ENCODE measurements around the gene MYCBP2.

The MYCBP2 gene

GRCh38 chr13:77313923-77314322, 13.0 kb downstream of the MYCBP2 start:
- Histone ChIP-seq H3K27ac (ENCODE audit: poor library complexity, severe bottlenecking) (no peak overlapping the region), H3K36me3 (ENCODE audit: low read depth) (peaks cover 4% of the 10 kb centered on the region; the same call in 1 of the 2 replicates), H3K4me3 (ENCODE audit: severe bottlenecking) (no peak overlapping the region), H3K27me3 (ENCODE audit: insufficient read depth, poor library complexity, severe bottlenecking) (no peaks in the 10 kb centered on the region), H3K4me1 (ENCODE audit: insufficient read depth, poor library complexity, severe bottlenecking) (no peaks in the 10 kb centered on the region), H3K9me3 (ENCODE audit: severe bottlenecking) (no peaks in the 10 kb centered on the region)
- DNase-seq (ENCODE audit: low spot score) (no peak), ATAC-seq (ENCODE audit: low read depth) (no peak)
- no peak for TF ChIP-seq CTCF (IDR thresholded peaks at IDR 0.05; ENCODE audit: poor library complexity, severe bottlenecking)

- H3K27me3 ChIP-seq (ENCODE audit: insufficient read depth, poor library complexity, severe bottlenecking): no peaks in the 10 kb centered on the region
- no peak for TF ChIP-seq CTCF (IDR thresholded peaks at IDR 0.05; ENCODE audit: poor library complexity, severe bottlenecking)
- H3K4me1 ChIP-seq (ENCODE audit: insufficient read depth, poor library complexity, severe bottlenecking): no peaks in the 10 kb centered on the region
- H3K36me3 ChIP-seq (ENCODE audit: low read depth): peaks cover 4% of the 10 kb centered on the region; the same call in 1 of the 2 replicates
- no peak for ATAC-seq (ENCODE audit: low read depth)
- no peaks in the 10 kb centered on the region for H3K9me3 ChIP-seq (ENCODE audit: severe bottlenecking)
- no peak for DNase-seq (ENCODE audit: low spot score)
- no peak overlapping the region for H3K27ac ChIP-seq (ENCODE audit: poor library complexity, severe bottlenecking)
- no peak overlapping the region for H3K4me3 ChIP-seq (ENCODE audit: severe bottlenecking)
Measured at GRCh38 chr13:77312311-77312710, 14.6 kb downstream of the MYCBP2 start.

- Histone ChIP-seq H3K27me3 (ENCODE audit: insufficient read depth, poor library complexity, severe bottlenecking) (no peaks in the 10 kb centered on the region), H3K4me3 (ENCODE audit: severe bottlenecking) (no peak overlapping the region), H3K4me1 (ENCODE audit: insufficient read depth, poor library complexity, severe bottlenecking) (peaks cover 8% of the 10 kb centered on the region), H3K9me3 (ENCODE audit: severe bottlenecking) (no peaks in the 10 kb centered on the region), H3K27ac (ENCODE audit: poor library complexity, severe bottlenecking) (no peak overlapping the region), H3K36me3 (ENCODE audit: low read depth) (no peaks in the 10 kb centered on the region)
- TF ChIP-seq CTCF (IDR thresholded peaks at IDR 0.05; ENCODE audit: poor library complexity, severe bottlenecking): no peak
- DNase-seq (ENCODE audit: low spot score) (no peak), ATAC-seq (ENCODE audit: low read depth) (no peak)
Measured at GRCh38 chr13:77310579-77311279, 16.2 kb downstream of the MYCBP2 start.

- Histone ChIP-seq H3K4me1 (ENCODE audit: insufficient read depth, poor library complexity, severe bottlenecking) (peaks cover 14% of the 10 kb centered on the region), H3K36me3 (ENCODE audit: low read depth) (no peaks in the 10 kb centered on the region), H3K9me3 (ENCODE audit: severe bottlenecking) (no peaks in the 10 kb centered on the region), H3K27ac (ENCODE audit: poor library complexity, severe bottlenecking) (no peak overlapping the region), H3K4me3 (ENCODE audit: severe bottlenecking) (no peak overlapping the region), H3K27me3 (ENCODE audit: insufficient read depth, poor library complexity, severe bottlenecking) (no peaks in the 10 kb centered on the region)
- ATAC-seq (ENCODE audit: low read depth) (no peak), DNase-seq (ENCODE audit: low spot score) (no peak)
- TF ChIP-seq CTCF (IDR thresholded peaks at IDR 0.05; ENCODE audit: poor library complexity, severe bottlenecking): no peak
Measured at GRCh38 chr13:77310161-77310560, 16.7 kb downstream of the MYCBP2 start.

GRCh38 chr13:77309254-77309653, 17.6 kb downstream of the MYCBP2 start:
- H3K27me3 ChIP-seq (ENCODE audit: insufficient read depth, poor library complexity, severe bottlenecking): no peaks in the 10 kb centered on the region
- ATAC-seq (ENCODE audit: low read depth) (no peak), DNase-seq (ENCODE audit: low spot score) (no peak)
- H3K36me3 ChIP-seq (ENCODE audit: low read depth): no peaks in the 10 kb centered on the region
- TF ChIP-seq CTCF (IDR thresholded peaks at IDR 0.05; ENCODE audit: poor library complexity, severe bottlenecking): no peak
- no peak overlapping the region for H3K27ac ChIP-seq (ENCODE audit: poor library complexity, severe bottlenecking)
- no peaks in the 10 kb centered on the region for H3K9me3 ChIP-seq (ENCODE audit: severe bottlenecking)
- H3K4me3 ChIP-seq (ENCODE audit: severe bottlenecking): no peak overlapping the region
- peaks cover 15% of the 10 kb centered on the region for H3K4me1 ChIP-seq (ENCODE audit: insufficient read depth, poor library complexity, severe bottlenecking)
